H1 (cell line): ENCODE results near the gene OSBPL6. TPM values are rescaled to one million over a fixed set of nuclear protein-coding genes. Genes with fewer than 3 reads are reported as not detected.

Experiments
- CTCF ChIA-PET: fragments of 300-600 bp; sonication (Branson Sonifier 250); formaldehyde crosslinking; loops from one replicate; lab custom pipeline; 2021; ENCODE audit not compliant: partially characterized antibody; lab: Charles Lee
- POLR2A ChIA-PET: fragments of 300-600 bp; sonication (Branson Sonifier 250); formaldehyde crosslinking; loops from one replicate; lab custom pipeline; 2021; ENCODE audit warnings: inconsistent platforms; ENCODE audit not compliant: partially characterized antibody; lab: Charles Lee
- DNase-seq, 2 experiments: peaks; one replicate each; pipeline versions ENCODE4 v3.0.0 to v3.0.0-alpha.2; 2010 to 2022; ENCODE audit warnings: low spot score in 2 of 2, low read depth in 1 of 2, mixed read lengths in 1 of 2
- FAIRE-seq: peaks from 2 replicates; lab custom pipeline; 2011; peaks lifted over from hg19 to GRCh38; lab: Jason Lieb, UNC
- H2AFZ ChIP-seq: 2 replicates; pipeline ENCODE4 v1.8.1; 2012; ENCODE audit warnings: low read length, inconsistent platforms
- H2AK5ac ChIP-seq: 2 replicates; pipeline ENCODE4 v1.6.1; 2013; ENCODE audit warnings: low read depth, low read length
- H2BK120ac ChIP-seq: replicated peaks from 2 replicates; pipeline ENCODE3; 2013; ENCODE audit warnings: low read depth, low read length, inconsistent platforms
- H2BK12ac ChIP-seq: 2 replicates; pipeline ENCODE4 v1.6.1; 2013; ENCODE audit warnings: low read depth, low read length
- H2BK15ac ChIP-seq: 2 replicates; pipeline ENCODE4 v1.6.1; 2013; ENCODE audit warnings: low read length
- H2BK20ac ChIP-seq: 2 replicates; pipeline ENCODE4 v1.6.1; 2013; ENCODE audit warnings: low read length
- H2BK5ac ChIP-seq: 2 replicates; pipeline ENCODE4 v1.6.1; 2013; ENCODE audit warnings: low read depth, low read length
- H3K14ac ChIP-seq: 2 replicates; pipeline ENCODE4 v1.6.1; 2013; ENCODE audit warnings: inconsistent platforms; ENCODE audit not compliant: insufficient read length
- H3K18ac ChIP-seq: 2 replicates; pipeline ENCODE4 v1.6.1; 2013; ENCODE audit warnings: low read length; ENCODE audit errors: extremely low read depth
- H3K23ac ChIP-seq: 2 replicates; pipeline ENCODE4 v1.6.1; 2013; ENCODE audit warnings: inconsistent platforms; ENCODE audit not compliant: insufficient read length
- H3K23me2 ChIP-seq: 2 replicates; pipeline ENCODE4 v1.6.1; 2013; ENCODE audit warnings: low read depth, low read length
- H3K27ac ChIP-seq: 2 replicates; pipeline ENCODE4 v1.6.1; 2011; ENCODE audit warnings: low read depth, low read length, inconsistent platforms
- H3K27me3 ChIP-seq, 4 experiments: replicated peaks in 1 of 4; 1 replicate in 1 of 4; 2 replicates in 3 of 4; pipeline versions ENCODE4 v1.6.1 to v1.8.1; 2011 to 2013; ENCODE audit warnings: low read length in 3 of 4, mild to moderate bottlenecking in 3 of 4, inconsistent platforms in 2 of 4, mixed read lengths in 2 of 4, moderate library complexity in 1 of 4; ENCODE audit not compliant: control insufficient read depth in 3 of 4, insufficient read depth in 3 of 4; ENCODE audit errors: extremely low read depth in 1 of 4
- H3K36me3 ChIP-seq, 4 experiments: 2 replicates each; pipeline versions ENCODE4 v1.6.1 to v1.8.1; 2011 to 2013; ENCODE audit warnings: mild to moderate bottlenecking in 4 of 4, low read length in 3 of 4, moderate library complexity in 2 of 4, control low read depth in 1 of 4, inconsistent platforms in 1 of 4; ENCODE audit not compliant: insufficient read depth in 4 of 4, control insufficient read depth in 2 of 4
- H3K4ac ChIP-seq: replicated peaks from 2 replicates; pipeline ENCODE3; 2013; ENCODE audit warnings: low read length, low read depth, mixed read lengths, inconsistent platforms; ENCODE audit not compliant: insufficient read length
- H3K4me1 ChIP-seq, 4 experiments: replicated peaks in 1 of 4; 1 replicate in 1 of 4; 2 replicates in 3 of 4; pipeline versions ENCODE4 v1.6.1 to v1.8.1; 2011 to 2013; ENCODE audit warnings: low read length in 3 of 4, inconsistent platforms in 2 of 4, mixed read lengths in 1 of 4; ENCODE audit not compliant: insufficient read depth in 4 of 4, control insufficient read depth in 3 of 4
- H3K4me2 ChIP-seq, 2 experiments: 2 replicates each; pipeline versions ENCODE4 v1.6.1 to v1.8.1; 2011 to 2013; ENCODE audit warnings: low read depth in 2 of 2, low read length in 2 of 2, control low read depth in 1 of 2, inconsistent platforms in 1 of 2, mild to moderate bottlenecking in 1 of 2; ENCODE audit not compliant: insufficient read depth in 1 of 2
- H3K4me3 ChIP-seq, 4 experiments: fragments of 200-600, 300-600 bp in 1 of 4; sonication (generic), shearing (Covaris generic), sonication (Bioruptor Twin) in 1 of 4; 2 replicates each; pipeline versions ENCODE4 v1.5.1 to v1.8.1; 2011 to 2016; ENCODE audit warnings: low read length in 4 of 4, low read depth in 3 of 4, control low read depth in 2 of 4, inconsistent platforms in 2 of 4, mild to moderate bottlenecking in 2 of 4, mixed read lengths in 1 of 4, moderate library complexity in 1 of 4; ENCODE audit not compliant: insufficient read depth in 2 of 4; ENCODE audit errors: extremely low read depth in 1 of 4
- H3K56ac ChIP-seq: replicated peaks from 2 replicates; pipeline ENCODE3; 2013; ENCODE audit warnings: low read depth, mild to moderate bottlenecking, mixed read lengths, low read length, inconsistent platforms; ENCODE audit not compliant: insufficient read length
- H3K79me1 ChIP-seq: 2 replicates; pipeline ENCODE4 v1.6.1; 2013; ENCODE audit warnings: low read depth, low read length, control low read depth
- H3K79me2 ChIP-seq, 2 experiments: 2 replicates each; pipeline versions ENCODE4 v1.6.1 to v1.8.1; 2012 to 2013; ENCODE audit warnings: low read length in 2 of 2, mild to moderate bottlenecking in 2 of 2, inconsistent platforms in 1 of 2; ENCODE audit not compliant: insufficient read depth in 2 of 2, control insufficient read depth in 1 of 2
- H3K9ac ChIP-seq, 4 experiments: replicated peaks in 1 of 4; 1 replicate in 1 of 4; 2 replicates in 3 of 4; pipeline versions ENCODE4 v1.6.1 to v1.8.1; 2011 to 2013; ENCODE audit warnings: low read depth in 3 of 4, low read length in 3 of 4, control low read depth in 2 of 4, mild to moderate bottlenecking in 2 of 4, moderate library complexity in 2 of 4, inconsistent platforms in 1 of 4; ENCODE audit errors: extremely low read depth in 1 of 4
- H3K9me3 ChIP-seq, 2 experiments: 2 replicates each; pipeline versions ENCODE4 v1.6.1 to v1.8.1; 2012 to 2013; ENCODE audit warnings: mild to moderate bottlenecking in 2 of 2, moderate library complexity in 2 of 2, control low read depth in 1 of 2, inconsistent platforms in 1 of 2, low read depth in 1 of 2, low read length in 1 of 2, mixed read lengths in 1 of 2; ENCODE audit not compliant: insufficient read depth in 2 of 2
- H4K20me1 ChIP-seq, 2 experiments: replicated peaks in 1 of 2; 2 replicates each; pipeline versions ENCODE3 to v1.8.1; 2011 to 2013; ENCODE audit warnings: inconsistent platforms in 2 of 2, low read length in 2 of 2, mild to moderate bottlenecking in 1 of 2; ENCODE audit not compliant: insufficient read depth in 2 of 2, control insufficient read depth in 1 of 2
- H4K5ac ChIP-seq: 2 replicates; pipeline ENCODE4 v1.6.1; 2013; ENCODE audit warnings: low read length, low read depth, mixed read lengths, inconsistent platforms; ENCODE audit not compliant: insufficient read length
- H4K8ac ChIP-seq: 2 replicates; pipeline ENCODE4 v1.8.0; 2013; ENCODE audit warnings: mild to moderate bottlenecking, moderate library complexity, low read length, inconsistent platforms; ENCODE audit not compliant: insufficient read depth; ENCODE audit errors: extremely low read depth
- H4K91ac ChIP-seq: replicated peaks from 2 replicates; pipeline ENCODE3; 2013; ENCODE audit warnings: low read length, mixed read lengths, inconsistent platforms; ENCODE audit not compliant: insufficient read length
- CREB1 ChIP-seq: IDR thresholded peaks from 2 replicates; pipeline ENCODE4 v1.6.1; 2012; ENCODE audit warnings: inconsistent platforms
- E2F6 ChIP-seq: IDR thresholded peaks from 2 replicates; pipeline ENCODE4 v1.6.1; 2012; ENCODE audit warnings: inconsistent platforms
- EZH2 ChIP-seq: fragments of 200-600 bp; sonication (generic); IDR thresholded peaks from 2 replicates; pipeline ENCODE4 v1.7.1; 2012; ENCODE audit warnings: low read depth, mild to moderate bottlenecking, moderate library complexity, low read length, inconsistent platforms; ENCODE audit not compliant: severe bottlenecking
- FOSL1 ChIP-seq: IDR thresholded peaks from 2 replicates; pipeline ENCODE4 v1.6.1; 2011; ENCODE audit warnings: mild to moderate bottlenecking, low read depth, low read length, moderate library complexity; ENCODE audit not compliant: insufficient read depth
- GTF2F1 ChIP-seq: IDR thresholded peaks from 2 replicates; pipeline ENCODE4 v1.6.1; 2012; ENCODE audit warnings: low read depth, low read length, improper control_type of control experiment, borderline replicate concordance
- KDM4A ChIP-seq: IDR thresholded peaks from one replicate; pipeline ENCODE4 v1.7.1; 2012; ENCODE audit warnings: low read depth, mild to moderate bottlenecking, moderate library complexity, low read length, inconsistent platforms; ENCODE audit not compliant: severe bottlenecking
- NANOG ChIP-seq: IDR thresholded peaks from 2 replicates; pipeline ENCODE4 v1.6.1; 2011; ENCODE audit warnings: low read length, low read depth, mild to moderate bottlenecking, inconsistent platforms; ENCODE audit not compliant: insufficient read depth, poor library complexity, severe bottlenecking
- NRF1 ChIP-seq: IDR thresholded peaks from 2 replicates; pipeline ENCODE4 v1.6.1; 2011; ENCODE audit warnings: mild to moderate bottlenecking, low read depth, low read length, improper control_type of control experiment
- POU5F1 ChIP-seq: IDR thresholded peaks from 2 replicates; pipeline ENCODE4 v1.6.1; 2011; ENCODE audit warnings: low read depth, mild to moderate bottlenecking, low read length, moderate library complexity
- RAD21 ChIP-seq, 2 experiments: IDR thresholded peaks in 1 of 2; conservative IDR thresholded peaks in 1 of 2; 2 replicates each; pipeline ENCODE4 v1.6.1; 2011; ENCODE audit warnings: low read depth in 2 of 2, low read length in 2 of 2, improper control_type of control experiment in 1 of 2, inconsistent platforms in 1 of 2, mild to moderate bottlenecking in 1 of 2, moderate library complexity in 1 of 2
- SIRT6 ChIP-seq: IDR thresholded peaks from one replicate; pipeline ENCODE4 v1.7.1; 2012; ENCODE audit warnings: low read length, inconsistent platforms
- SP2 ChIP-seq: IDR thresholded peaks from 2 replicates; pipeline ENCODE4 v1.6.1; 2012; ENCODE audit warnings: mild to moderate bottlenecking, low read length, inconsistent platforms
- SRF ChIP-seq: IDR thresholded peaks from 2 replicates; pipeline ENCODE4 v1.6.1; 2011; ENCODE audit warnings: mild to moderate bottlenecking, low read depth, low read length, moderate library complexity
- WGBS, 2 experiments: shearing (Covaris generic) in 1 of 2; methylation state at CpG; one replicate each; pipeline versions ENCODE4 v1.1.6 to v1.1.7; 2013 to 2015; ENCODE audit warnings: low lambda C conversion rate in 2 of 2, mixed read lengths in 2 of 2, inconsistent platforms in 1 of 2, low coverage in 1 of 2, missing lambda C conversion rate in 1 of 2; ENCODE audit not compliant: insufficient replicate concordance in 2 of 2, insufficient coverage in 1 of 2, insufficient read length in 1 of 2; ENCODE audit errors: extremely low coverage in 1 of 2, missing lambda C conversion rate in 1 of 2; 5-methylcytosine and 5-hydroxymethylcytosine counted together
- polyA plus RNA-seq, 7 experiments: library from polyadenylated mRNA; depleted of rRNA in 3 of 7; stranded (reverse) in 5 of 7; unstranded in 2 of 7; fragments of >200 nt in 5 of 7; fragments of 200-250 nt in 2 of 7; gene quantifications; 1 replicate in 5 of 7; 2 replicates in 1 of 7; 4 replicates in 1 of 7; pipeline versions ENCODE4 v1.2.1 to v1.2.3, GENCODE V29; 2011 to 2013; ENCODE audit warnings: missing spikeins in 2 of 7, mixed read lengths in 2 of 7
- total RNA-seq: library from RNA; stranded (reverse); fragmentation: NEBNext Ultra II Directional; extraction: Animal tissue kit (Norgen Biotek cat#: 25700); gene quantifications from 2 replicates; pipeline ENCODE4 v1.2.1, GENCODE V29; 2021
- TF ChIP-seq, protein P1 (sequence below): IDR thresholded peaks from 2 replicates; pipeline ENCODE4 v1.6.1; 2011; ENCODE audit warnings: low read depth, mild to moderate bottlenecking, low read length; ENCODE audit not compliant: insufficient read depth

Gene OSBPL6
- total and polyA plus RNA-seq, 2 of the 8 experiments (the other 6 are each of a cell fraction or from before 2014, with no cell fraction given) = 1.7 to 5.6 TPM

- Histone ChIP-seq H3K79me1 (no peaks in the 10 kb centered on the region), H3K4me3 (no peak overlapping the region), H3K23ac (no peak overlapping the region), H3K4me2 (no peak overlapping the region), H3K9ac (no peak overlapping the region), H3K23me2 (no peaks in the 10 kb centered on the region), H4K91ac (no peak overlapping the region), H2AFZ (no peak overlapping the region), H2BK120ac (no peak overlapping the region), H3K36me3 (no peaks in the 10 kb centered on the region), H2BK5ac (no peak overlapping the region), H4K8ac (no peak overlapping the region), H3K4ac (no peak overlapping the region), H3K9me3 (no peaks in the 10 kb centered on the region), H3K14ac (no peak overlapping the region), H4K5ac (no peak overlapping the region), H3K56ac (no peak overlapping the region), H2BK20ac (no peak overlapping the region), H3K79me2 (no peaks in the 10 kb centered on the region), H2BK12ac (no peak overlapping the region), H3K4me1 (no peaks in the 10 kb centered on the region), H3K27me3 (no peaks in the 10 kb centered on the region), H2BK15ac (no peak overlapping the region), H2AK5ac (no peak overlapping the region), H4K20me1 (no peaks in the 10 kb centered on the region), H3K27ac (no peak overlapping the region), H3K18ac (no peak overlapping the region)
- POLR2A ChIA-PET = no interaction called here
- FAIRE-seq (no peak), DNase-seq (no peak)
- WGBS, 2 experiments = 85% methylated on average over 1 of the region's 1 CpG; no CpG with 5 or more reads in 1 of the 2 experiments
- CTCF ChIA-PET = no interaction called here
- no peak for TF ChIP-seq RAD21 (IDR thresholded peaks at IDR 0.05 in 1 of 2, conservative IDR thresholded peaks at IDR 0.05 in 1 of 2; ENCODE audit: low read depth in 2 of 2, low read length in 2 of 2)
- no peak for TF ChIP-seq E2F6
- TF ChIP-seq GTF2F1 = no peak
- no peak for TF ChIP-seq CREB1
- TF ChIP-seq SP2 = no peak
- no peak for TF ChIP-seq KDM4A
- TF ChIP-seq NANOG = no peak
- no peak for TF ChIP-seq NRF1
- no peak for TF ChIP-seq EZH2
- no peak for TF ChIP-seq SRF
- TF ChIP-seq, protein P1, sequence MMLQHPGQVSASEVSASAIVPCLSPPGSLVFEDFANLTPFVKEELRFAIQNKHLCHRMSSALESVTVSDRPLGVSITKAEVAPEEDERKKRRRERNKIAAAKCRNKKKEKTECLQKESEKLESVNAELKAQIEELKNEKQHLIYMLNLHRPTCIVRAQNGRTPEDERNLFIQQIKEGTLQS = no peak
- TF ChIP-seq FOSL1 = no peak
- TF ChIP-seq POU5F1 = no peak
- TF ChIP-seq SIRT6 = no peak
Measured at GRCh38 chr2:178160601-178161000, 33.7 kb upstream of the OSBPL6 start.
